Esophagus squamous epithelium (tissue), 4 donors: ENCODE measurements around the gene PPP2R2C.

Experiments used
- CTCF ChIP-seq, 6 experiments: fragments of 450-650 bp in 4 of 6; fragments of 200-600 bp in 2 of 6; sonication (generic) in 2 of 6; IDR thresholded peaks; one replicate each; pipeline ENCODE4 v1.5.1; 2016 to 2019; ENCODE audit warnings: antibody characterized with exemption in 6 of 6, mild to moderate bottlenecking in 4 of 6, moderate library complexity in 4 of 6
- POLR2A ChIP-seq, 4 donors: fragments of 450-650 bp; IDR thresholded peaks; one replicate each; pipeline ENCODE4 v1.6.1; 2017; ENCODE audit warnings: antibody characterized with exemption in 4 of 4, mild to moderate bottlenecking in 4 of 4, moderate library complexity in 3 of 4

GRCh38 chr4:6355052-6355451 lies 117.4 kb downstream of the PPP2R2C start:
- TF ChIP-seq CTCF (IDR thresholded peaks at IDR 0.05), result no peak
- no peak for TF ChIP-seq POLR2A (IDR thresholded peaks at IDR 0.05)
